SKM-1 treated with dmso at 0.1 percent for 144 hours (cell line): Measurements from ENCODE around the gene GPR84.
"Not testable (repeated sequence)": the region's sequence is repeated elsewhere in the genome, so short reads cannot be mapped to it uniquely, and the experiment has no call there.

ENCODE experiments used
- DNase-seq: peaks from one replicate; lab custom pipeline; 2025; ENCODE audit not compliant: unreplicated experiment; lab: John Stamatoyannopoulos, UW

Gene GPR84

GRCh38 chr12:54356951-54357356 is 7.3 kb downstream of the GPR84 start:
- no peak for DNase-seq

- DNase-seq: no peak
Observed at GRCh38 chr12:54356228-54356627, 8.1 kb downstream of the GPR84 start.

- DNase-seq: no peak
Observed at GRCh38 chr12:54355104-54355815, 9.0 kb downstream of the GPR84 start.

GRCh38 chr12:54354271-54354670 is 10.0 kb downstream of the GPR84 start:
- not testable (repeated sequence) for DNase-seq

- DNase-seq: no peak
Observed at GRCh38 chr12:54352891-54353874, 11.1 kb downstream of the GPR84 start.

- DNase-seq: no peak
Observed at GRCh38 chr12:54352022-54352531, 12.2 kb downstream of the GPR84 start.

- no peak for DNase-seq
Observed at GRCh38 chr12:54351341-54351740, 12.9 kb downstream of the GPR84 start.

- DNase-seq: no peak
Observed at GRCh38 chr12:54350743-54351142, 13.5 kb downstream of the GPR84 start.

- DNase-seq: no peak
Observed at GRCh38 chr12:54349679-54350078, 14.6 kb downstream of the GPR84 start.

GRCh38 chr12:54349036-54349435 is 15.2 kb downstream of the GPR84 start:
- DNase-seq: no peak

GRCh38 chr12:54341378-54342300 is 22.6 kb downstream of the GPR84 start:
- no peak for DNase-seq

- no peak for DNase-seq
Observed at GRCh38 chr12:54340846-54341245, 23.4 kb downstream of the GPR84 start.

- no peak for DNase-seq
Observed at GRCh38 chr12:54338698-54339296, 25.5 kb downstream of the GPR84 start.

- DNase-seq: no peak
Observed at GRCh38 chr12:54337854-54338650, 26.2 kb downstream of the GPR84 start.

- no peak for DNase-seq
Observed at GRCh38 chr12:54337280-54337842, 26.9 kb downstream of the GPR84 start.

GRCh38 chr12:54333420-54334034 is 30.8 kb downstream of the GPR84 start:
- DNase-seq: no peak

GRCh38 chr12:54331461-54331860 is 32.8 kb downstream of the GPR84 start:
- DNase-seq: no peak

GRCh38 chr12:54330442-54330841 is 33.8 kb downstream of the GPR84 start:
- no peak for DNase-seq

GRCh38 chr12:54329759-54330158 is 34.5 kb downstream of the GPR84 start:
- DNase-seq: no peak
